ENCODE measurements around the gene PNMT.
A peak's percentile ranks its signal among the peaks of the same experiment; 100 is the strongest.

Gene PNMT

DNA sequence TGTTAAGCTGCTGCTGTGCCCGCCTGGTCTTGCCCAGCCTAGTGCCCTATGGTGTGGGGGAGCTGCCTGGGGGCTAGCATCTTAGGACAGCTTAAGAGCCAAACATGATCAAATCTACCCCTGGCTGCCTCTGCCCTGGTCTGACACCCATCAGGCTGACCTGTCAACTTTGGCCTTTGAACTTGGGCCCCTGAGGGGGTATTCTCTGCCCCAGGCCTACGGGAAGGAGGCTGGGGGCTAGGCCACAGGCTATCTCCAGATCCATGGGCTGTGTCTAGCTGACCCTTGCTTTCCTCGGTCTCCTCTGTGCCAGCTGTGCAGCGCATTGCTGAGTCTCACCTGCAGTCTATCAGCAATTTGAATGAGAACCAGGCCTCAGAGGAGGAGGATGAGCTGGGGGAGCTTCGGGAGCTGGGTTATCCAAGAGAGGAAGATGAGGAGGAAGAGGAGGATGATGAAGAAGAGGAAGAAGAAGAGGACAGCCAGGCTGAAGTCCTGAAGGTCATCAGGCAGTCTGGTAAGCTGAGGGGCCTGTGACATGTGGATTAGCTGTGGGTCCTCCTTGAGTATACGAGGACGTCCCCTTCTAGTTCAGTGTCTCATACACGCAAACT lies 34.6 kb upstream of the PNMT start:
- no peak for DNase-seq

DNA sequence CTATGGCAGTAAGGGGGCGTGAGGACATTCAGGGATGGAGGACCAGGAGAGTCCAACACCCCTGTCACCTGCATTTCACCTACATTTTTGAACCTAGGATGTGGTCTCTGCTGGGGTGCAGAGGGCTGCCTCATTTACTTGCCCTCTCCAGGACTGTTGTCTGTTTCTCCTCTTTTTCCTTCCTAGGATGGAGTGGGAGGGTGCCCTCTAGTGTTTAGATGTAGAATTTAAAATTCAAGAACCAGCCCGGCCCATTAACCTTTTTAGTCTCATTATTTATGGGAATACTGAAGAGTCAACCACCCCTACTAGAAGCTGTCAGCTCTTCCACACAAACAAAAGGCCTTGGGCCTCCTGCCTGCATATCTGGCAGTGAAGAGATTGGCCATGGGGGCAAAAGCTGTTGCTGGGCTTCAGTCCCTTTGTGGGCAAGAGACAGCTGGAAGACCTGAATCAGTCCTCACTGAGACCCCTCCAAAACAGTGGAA lies 33.8 kb upstream of the PNMT start:
- peak; percentile 11 for DNase-seq

DNA sequence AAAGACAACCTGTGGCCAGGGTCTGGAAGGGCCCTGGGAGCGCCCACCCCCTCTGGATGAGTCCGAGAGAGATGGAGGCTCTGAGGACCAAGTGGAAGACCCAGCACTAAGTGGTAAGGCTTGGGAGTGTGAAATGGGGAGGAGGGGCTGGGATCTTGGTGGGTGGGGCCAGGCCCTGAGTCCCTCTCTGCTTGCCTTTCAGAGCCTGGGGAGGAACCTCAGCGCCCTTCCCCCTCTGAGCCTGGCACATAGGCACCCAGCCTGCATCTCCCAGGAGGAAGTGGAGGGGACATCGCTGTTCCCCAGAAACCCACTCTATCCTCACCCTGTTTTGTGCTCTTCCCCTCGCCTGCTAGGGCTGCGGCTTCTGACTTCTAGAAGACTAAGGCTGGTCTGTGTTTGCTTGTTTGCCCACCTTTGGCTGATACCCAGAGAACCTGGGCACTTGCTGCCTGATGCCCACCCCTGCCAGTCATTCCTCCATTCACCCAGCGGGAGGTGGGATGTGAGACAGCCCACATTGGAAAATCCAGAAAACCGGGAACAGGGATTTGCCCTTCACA lies 32.6 kb upstream of the PNMT start:
- no peak for DNase-seq

DNA sequence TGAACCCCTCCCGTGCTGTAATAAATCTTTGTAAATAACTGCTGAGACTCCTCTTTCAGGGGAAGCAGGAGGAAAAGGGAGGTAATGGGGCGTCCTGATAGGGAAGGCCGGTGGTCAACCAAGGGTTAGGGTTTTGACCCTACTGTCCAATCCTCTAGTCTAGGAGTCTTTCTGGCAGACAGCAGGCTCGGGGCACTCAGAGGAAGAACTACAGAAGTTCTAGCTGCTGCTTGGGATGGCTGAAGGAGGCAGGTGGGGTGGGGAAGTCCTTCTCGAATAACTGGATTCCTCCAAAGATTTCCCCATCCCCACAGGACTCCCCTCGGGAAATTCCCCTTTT lies 31.7 kb upstream of the PNMT start:
- no peak for DNase-seq

DNA sequence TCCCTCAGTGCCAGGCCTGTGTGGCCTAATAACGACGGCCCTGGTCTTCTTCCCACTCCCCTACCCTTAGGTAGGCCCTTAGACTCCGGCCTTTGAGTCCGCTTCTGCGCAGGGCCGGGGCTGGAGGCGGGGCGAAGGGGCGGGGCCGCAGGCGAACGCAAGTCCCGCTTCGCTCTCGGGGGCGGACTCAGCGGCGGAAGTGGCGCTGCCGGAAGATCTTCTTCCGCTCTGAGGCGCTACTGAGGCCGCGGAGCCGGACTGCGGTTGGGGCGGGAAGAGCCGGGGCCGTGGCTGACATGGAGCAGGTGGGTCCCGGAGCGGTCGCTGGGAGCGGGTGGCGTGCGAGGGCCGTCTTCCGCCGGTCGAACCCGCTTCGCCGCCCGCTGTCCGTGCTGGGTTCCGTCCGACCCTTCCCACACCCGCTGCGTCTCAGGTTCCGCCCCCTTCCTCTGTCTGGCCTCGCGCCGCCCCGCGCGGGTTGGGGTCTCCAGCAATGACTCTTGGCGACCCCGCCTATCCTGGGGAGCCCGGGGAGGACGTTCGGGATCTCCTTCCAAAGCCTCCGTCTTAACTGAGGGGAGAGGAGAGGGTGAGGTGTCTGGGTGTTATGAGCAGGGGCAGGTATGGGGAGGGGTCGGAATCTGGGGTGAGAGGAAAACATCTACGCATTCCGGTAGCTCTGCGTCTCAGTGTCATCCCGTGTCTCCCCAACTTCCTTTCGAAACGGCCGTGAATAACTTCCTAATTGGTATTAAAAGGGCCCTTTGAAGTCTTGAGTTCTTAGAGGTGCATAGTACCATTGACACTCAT lies 31.1 kb upstream of the PNMT start, which contains the start of gene STARD3:
STARD3 (plus strand) TSS at position 218 of the 810 bp plus-strand sequence. CDS start 16,388 bp downstream, outside the sequence.
- DNase-seq = peak; percentile 70

DNA sequence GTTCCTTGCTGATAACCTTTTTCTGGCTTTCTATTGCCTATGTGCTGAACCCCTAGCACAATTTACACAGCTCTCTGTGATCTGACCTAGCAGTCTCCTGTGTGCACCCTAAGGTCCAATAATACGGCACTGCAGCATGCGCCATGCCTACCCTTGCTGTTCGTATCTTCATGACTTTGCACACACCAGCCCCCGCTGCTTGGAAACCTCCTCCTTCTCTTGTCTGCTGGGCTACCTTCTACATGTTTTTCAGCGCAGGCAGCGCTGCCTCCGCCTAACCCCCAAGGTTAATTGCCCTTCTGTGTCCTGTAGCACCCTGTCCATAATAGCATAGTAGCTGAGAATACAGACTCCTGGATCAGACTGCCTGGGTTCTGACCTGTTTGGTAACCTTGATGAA lies 29.9 kb upstream of the PNMT start:
- DNase-seq = no peak

DNA sequence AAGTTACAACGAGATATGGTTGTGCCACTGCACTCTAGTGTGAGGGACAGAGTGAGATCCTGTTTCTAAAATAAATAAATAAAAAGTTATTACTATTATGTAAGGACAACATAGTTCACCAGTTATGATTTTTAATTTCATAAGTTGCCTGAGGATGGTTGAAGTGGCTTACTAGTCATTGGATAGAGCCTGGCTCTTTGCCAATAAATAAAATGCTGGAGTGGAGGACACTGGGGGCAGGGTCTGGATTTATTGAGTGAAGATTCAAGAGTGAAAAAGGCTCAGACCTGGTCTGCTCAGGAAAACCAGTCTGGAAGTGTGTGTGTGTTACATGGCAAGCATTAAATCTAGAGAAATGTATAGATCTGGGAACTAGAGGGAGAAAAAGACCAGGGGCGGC lies 29.2 kb upstream of the PNMT start:
- no peak for DNase-seq

DNA sequence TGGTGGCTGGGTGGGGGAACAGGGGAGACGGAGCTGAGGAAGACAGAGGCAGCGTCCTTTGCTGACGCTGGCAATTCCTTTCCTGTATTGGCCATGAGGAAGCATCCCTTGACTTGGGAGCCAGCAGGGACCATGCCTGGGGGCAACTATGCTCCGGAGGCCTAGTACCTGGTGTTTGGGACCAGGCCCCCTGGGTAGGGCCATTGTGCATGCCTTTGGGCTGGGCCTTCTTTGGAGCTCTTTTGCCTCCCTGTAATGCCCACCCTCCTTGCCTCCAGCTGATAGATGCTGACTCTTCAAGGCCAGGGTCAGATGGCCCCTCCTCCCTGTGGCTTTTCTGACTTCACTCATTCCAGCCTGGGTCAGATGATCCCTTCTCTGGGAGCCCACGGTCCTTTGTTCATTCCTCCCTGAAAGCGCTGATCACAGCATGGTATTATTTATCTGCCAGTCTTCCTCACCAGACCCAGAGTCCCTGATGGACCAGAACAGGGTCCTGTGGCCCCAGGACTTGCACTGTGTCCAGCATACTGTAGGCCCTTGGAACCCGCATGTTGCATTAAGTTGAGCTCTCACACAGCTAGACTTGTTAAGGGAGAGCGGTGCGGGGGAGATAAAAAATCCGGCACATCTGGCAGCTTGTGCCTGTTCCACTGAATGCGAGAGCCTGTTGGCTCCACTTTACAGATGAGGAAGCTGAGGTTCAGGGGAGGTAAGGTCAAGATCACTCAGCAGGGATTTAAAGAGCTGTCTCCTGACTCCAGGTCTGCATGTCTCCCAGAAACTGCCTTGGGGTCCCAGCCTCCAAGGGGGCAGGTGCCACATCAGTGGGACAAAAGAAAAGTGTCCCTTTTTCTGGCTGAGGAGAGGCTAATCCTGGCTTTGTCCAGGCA lies 28.4 kb upstream of the PNMT start:
- DNase-seq = no peak

DNA sequence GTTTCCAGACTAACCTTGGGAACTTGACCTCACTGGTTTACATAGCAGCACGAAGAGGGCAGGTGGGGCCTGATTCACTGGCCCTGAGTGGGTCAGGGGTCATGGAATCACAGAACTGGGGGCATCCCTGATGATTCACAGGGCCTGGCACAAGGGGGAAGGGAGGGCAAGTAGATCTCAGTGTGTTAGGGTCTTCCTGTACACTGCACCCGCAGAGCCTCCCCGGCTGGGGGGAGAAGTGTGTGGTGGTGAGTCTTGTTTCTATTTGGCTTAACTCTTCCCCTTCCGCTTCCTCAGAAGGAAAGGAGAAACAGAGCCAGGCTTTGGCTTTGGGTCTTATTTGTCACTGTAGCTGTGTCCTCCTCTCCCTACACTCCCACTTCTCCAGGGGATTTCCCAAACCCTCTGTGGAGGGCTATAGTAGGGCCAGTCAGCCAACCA lies 27.6 kb upstream of the PNMT start:
- DNase-seq = no peak

DNA sequence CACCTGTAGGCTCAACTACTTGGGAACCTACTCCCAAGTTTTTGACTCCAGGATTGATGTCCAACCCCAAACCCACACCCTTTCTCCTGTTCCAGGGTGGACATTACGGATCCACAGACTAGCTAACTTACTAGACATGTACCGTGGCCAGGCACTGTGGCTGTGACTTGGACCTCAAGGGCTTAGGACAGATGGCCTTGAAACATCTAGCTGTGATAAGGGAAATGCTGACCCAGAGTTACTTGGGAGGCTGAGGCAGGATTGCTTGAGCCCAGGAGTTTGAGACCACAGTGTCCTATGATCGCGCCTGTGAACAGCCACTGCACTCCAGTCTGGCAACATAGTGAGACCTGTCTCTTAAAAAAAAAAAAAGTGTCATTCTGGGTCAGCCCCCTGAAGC lies 27.2 kb upstream of the PNMT start:
- no peak for DNase-seq

DNA sequence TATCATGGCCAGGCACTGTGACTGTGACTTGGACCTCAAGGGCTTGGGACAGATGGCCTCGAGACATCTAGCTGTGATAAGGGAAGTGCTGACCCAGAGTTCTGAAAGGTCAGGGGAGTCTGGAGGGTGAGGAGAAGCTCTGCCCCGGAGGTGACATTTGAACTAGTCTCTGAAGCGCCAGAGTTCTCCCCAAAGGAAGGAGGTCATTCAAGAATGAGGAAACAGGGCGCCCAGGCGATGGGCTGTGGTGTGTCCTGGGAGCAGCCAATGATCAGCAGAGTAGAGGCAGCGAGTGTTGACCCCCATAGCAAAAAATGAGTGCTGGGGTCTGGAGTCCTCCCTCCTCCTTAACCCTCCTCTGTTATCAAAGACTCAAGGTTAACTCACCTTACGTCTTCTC lies 26.4 kb upstream of the PNMT start:
- no peak for DNase-seq

DNA sequence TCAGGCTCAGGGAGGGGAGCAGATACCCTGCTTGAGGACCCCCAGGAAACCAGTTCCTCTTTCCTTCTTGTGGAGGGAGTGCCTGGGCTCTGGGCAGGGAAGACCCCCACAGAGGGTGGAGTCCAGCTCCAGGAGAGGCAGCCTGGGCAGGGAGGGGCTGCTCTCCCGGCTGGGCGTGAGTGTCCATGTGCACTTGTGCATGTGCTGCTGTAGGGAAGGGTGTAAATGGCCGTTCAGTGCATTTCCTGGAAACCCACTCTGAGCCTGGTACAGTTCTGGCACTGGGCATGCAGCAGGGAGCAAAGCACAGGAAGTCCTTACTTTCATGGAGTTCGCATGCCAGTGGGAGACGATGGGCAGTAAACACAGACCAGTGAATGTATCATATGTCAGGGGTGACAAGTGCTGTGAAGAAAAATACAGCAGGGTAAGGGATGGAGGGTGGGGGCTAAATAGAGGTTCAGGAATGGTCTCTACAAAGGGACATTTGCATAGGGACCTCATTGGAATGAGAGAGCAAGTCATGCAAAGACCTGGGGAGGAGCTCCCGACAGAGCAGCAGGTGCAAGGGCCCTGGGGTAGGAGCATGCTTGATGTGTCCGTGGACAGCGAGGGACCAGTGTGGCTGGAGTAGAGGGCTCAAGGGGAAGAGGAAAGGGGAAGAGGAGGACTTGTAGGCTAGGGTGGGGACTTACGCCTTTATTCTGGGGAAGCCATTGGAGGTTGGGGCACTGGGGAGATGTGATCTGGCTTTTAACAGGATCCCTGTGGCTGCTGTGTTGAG lies 25.8 kb upstream of the PNMT start:
- no peak for DNase-seq

DNA sequence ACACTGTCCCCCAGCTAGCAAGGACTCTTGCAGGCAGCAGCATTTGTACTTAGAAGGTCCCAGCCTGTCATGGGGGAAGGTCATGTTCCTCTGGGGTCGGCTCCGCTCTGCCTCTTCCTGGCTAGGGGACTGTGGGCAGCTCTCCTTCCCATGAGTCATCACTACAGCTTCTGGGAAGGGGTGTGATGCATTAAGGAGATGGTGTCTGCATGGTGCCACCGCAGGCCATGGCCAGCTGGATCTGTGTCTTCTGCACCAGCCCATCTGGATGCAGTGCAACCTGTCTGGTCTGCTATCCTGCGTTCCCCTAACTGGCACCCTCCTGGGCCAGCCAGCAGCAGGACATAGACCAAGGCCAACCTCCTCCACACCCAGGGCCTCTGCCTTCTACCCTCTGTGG lies 25.0 kb upstream of the PNMT start:
- DNase-seq = no peak

DNA sequence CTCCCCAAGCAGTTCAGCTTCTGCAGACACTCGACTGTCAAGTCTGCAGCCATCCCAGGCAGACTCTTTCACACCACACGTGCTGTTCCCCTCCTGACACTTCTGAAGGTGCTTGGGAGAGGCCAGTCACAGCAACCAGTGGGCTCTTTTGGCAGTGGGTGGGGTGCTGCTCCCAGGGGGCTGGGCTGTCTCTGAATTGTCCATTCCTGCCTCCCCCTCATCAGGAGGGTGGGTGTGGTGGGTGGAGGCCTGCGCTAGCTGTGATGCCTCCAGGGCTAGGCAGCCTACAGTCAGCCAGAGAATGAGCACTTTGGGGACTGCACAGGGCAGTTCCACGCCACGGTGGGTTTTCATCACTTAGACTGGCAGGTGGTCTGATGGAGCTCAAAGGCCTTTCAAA lies 21.0 kb upstream of the PNMT start:
- no peak for DNase-seq

DNA sequence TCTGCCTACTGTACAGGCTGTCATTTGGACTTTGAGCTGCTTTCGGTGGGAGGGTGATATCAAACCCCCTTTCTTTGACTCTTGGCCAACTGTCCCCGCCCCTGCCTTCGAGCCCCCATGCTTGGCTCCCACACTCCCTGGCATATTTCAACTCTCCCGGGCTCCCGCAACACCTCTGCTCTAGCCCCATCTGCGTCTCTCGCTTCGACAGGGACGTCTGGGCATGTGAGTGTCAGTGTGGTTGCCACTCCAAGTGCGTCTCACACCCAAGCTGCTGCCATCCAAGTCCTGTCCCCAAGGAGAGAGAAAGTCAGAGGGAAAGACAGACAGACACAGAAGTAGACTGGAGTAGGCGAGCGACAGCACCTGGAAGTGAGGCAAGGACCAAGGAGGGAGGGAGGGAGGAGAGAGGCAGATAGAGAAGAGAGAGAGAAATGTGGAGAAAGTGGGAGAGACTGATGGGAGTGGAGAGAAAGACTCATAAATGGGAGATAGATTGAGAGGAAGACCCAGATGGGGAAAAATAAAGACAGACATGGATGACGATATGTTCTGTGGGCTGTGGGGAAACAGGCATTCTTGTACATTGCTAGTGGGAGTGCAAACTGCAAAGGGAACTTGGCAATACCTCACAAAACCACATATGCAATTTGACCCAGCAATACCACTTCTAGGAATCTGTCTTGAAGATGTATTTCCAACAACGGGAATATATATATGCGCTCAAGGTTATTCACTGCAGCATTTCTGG lies 19.5 kb upstream of the PNMT start:
- DNase-seq = no peak

DNA sequence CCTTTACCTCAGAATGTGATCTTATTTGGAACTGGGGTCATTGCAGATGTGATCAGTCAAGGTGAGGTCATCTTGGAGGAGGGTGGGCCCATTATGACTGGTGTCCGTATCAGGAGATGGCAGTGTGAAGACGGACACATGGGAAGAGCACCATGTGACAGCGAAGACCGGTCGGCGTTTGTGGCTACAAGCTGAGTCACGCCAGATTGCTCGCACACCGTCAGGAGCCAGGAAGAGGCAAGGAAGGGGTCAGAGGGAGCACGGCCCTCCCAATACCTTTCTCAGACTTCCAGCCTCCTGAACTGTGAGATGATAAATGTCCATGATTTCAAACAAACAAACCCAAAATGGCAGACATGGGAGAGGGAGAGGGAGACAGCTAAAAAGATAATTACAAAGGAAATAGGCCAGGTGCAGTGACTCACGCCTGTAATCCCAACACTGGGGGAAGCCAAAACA lies 18.1 kb upstream of the PNMT start:
- no peak for DNase-seq

DNA sequence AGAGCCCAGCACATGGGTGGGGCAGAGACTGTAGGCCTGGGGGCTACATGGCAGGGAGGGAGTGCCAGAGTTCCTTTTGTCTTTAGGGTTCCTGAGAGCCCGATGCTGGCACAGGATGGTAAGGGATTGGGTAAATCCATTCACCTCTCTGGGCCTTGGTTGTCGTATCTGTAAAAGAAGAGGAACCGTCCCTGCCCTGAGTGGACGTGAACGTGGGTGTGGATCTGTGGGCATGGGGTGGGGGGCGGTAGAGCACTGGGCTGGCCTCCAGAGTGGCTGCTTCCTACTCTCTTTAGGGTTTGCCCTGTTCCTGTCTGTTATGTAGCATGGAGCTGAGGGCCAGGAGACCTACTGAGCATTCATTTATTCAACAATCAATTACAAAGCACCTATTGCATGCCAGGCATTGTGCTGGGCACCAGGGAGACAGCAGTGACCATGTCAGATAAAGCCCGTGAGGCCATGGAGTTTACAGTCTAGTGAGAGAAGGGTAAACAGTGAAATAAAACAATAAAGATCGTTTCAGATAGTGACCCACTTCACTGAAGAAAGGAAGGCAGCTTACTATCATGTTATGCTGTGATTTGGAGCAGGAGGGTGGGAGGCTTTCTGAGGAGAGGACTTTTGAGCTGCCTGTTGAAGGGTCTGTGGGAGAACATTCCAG lies 16.2 kb upstream of the PNMT start:
- no peak for DNase-seq

DNA sequence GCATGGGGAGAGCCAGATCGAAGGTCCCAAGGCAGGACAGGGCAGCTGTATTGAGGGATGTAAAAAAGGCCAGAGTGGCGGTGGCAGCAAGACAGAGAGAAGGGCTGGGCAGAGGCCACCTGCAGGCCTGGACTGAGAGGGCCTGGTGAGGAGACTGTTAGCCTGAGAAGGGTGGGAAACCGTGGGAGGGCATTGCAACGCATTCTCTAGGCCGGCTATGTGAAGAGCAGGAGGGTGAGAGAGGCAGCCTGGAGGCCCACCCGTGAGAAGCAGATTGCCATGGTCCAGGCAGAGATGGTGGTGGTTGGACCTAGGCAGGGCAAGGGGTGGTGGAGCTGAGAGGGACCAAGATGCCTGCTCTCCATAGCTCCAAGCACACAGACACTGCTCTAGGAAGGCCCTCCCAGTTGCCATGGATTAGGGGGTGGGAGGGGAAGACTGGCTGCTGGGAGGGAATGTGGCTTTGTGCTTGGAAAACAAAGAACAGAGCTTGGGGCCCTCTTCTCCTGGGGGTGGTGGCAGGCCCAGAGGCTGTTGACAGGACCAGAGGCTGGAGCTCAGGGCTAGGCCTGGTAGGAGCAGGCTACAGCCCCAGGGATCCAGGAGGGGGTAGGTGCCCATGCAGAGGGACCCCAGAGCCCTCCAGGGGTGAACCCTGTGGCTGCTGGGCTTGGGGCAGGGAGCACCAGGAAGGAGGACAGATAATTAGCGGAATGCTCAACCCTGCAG lies 15.5 kb upstream of the PNMT start:
- DNase-seq = no peak

DNA sequence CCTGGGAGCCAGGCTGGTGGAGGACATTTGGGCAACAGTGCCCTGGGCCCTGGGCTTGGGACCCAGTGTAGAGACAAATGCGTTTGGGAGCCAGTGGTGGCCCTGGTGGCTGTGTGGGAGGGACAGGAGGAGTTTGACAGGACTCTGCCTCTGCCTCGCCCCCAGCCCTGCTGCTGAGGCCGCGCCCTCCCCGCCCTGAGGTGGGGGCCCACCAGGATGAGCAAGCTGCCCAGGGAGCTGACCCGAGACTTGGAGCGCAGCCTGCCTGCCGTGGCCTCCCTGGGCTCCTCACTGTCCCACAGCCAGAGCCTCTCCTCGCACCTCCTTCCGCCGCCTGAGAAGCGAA lies 15.0 kb upstream of the PNMT start:
- DNase-seq = no peak

DNA sequence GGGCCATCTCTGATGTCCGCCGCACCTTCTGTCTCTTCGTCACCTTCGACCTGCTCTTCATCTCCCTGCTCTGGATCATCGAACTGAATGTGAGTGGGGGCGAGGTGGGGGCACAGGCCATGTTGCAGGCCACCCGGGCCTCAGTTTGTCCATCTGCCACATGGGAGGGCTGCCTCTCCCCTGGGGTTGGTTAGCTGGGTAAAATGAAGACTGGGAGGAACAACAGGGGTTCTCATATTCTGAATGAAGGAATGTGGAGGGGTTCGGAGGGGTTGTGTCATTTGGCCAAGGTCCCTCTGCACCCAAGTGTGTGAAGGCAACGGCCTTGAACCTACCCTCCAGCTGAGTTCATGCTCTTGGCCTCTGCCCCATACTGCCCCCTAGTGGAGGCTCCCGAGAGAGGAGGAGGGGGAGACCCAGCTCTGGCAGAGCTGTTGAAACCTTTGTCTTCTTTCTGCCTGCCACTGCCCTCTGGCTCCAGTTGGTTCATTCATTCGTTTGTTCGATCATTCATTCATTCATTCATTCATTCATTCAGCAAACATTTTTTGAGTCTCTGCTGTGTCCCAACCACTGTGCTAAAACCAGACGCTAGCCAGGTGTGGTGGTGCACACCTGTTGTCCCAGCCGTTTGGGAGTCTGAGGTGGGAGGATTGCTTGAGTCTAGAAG lies 14.5 kb upstream of the PNMT start:
- DNase-seq = peak; percentile 9
